Middle frontal gyrus (tissue), 1 donor: Measurements from ENCODE around the gene LYSMD2.
"Not testable (repeated sequence)": the region's sequence is repeated elsewhere in the genome, so short reads cannot be mapped to it uniquely, and the experiment has no call there.

Experiments
- DNase-seq: peaks from one replicate; pipeline ENCODE4 v3.0.0-alpha.2; 2015; ENCODE audit warnings: low spot score; ENCODE audit errors: extremely low spot score

The LYSMD2 gene

GRCh38 chr15:51737522-51738305, at the start of gene LYSMD2:
Gene LYSMD2 (minus strand): TSS chr15:51737655. CDS start chr15:51737622, 33 bp downstream.
- DNase-seq: peak; percentile 29

DNA sequence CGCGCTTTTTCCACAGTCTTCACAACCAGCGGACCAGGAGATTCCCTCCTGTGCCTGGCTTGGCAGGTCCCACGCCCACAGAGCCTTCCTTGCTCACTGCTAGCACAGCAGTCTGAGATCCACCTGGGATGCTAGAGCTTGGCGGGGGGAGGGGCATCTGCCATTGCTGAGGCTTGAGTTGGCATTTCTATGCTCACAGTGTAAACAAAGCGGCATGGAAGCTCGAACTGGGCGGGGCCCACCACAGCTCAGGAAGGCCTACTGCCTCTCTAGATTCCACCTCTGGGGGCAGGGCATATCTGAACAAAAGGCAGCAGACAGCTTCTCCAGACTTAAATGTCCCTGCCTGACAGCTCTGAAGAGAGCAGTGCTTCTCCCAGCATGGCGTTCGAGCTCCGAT, 49.7 kb upstream of the LYSMD2 start:
- DNase-seq: not testable (repeated sequence)

- no peak for DNase-seq
Observed at GRCh38 chr15:51783967-51784366, 46.5 kb upstream of the LYSMD2 start.

- DNase-seq: no peak
Observed at GRCh38 chr15:51782357-51782896, 45.0 kb upstream of the LYSMD2 start.

DNA sequence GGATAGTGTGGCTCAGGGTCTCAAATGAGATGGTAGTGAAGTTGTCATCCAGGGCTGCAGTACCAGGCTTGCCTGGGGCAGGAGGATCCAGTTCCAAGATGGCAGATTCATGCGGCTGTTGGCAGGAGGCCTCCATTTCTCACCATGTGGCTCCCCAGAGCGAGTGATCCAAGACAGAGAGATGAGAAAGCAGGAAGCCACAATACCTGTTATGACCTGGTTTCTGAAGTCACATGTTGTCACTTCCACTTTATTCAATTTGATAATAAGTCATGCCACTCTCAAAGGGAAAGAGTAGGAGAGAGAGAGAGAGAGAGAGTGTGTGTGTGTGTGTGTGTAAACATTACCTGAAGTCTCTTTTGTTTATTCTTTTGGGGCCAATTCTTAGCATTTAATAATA, 44.1 kb upstream of the LYSMD2 start:
- DNase-seq: no peak

GRCh38 chr15:51780636-51781035, 43.2 kb upstream of the LYSMD2 start:
- no peak for DNase-seq

GRCh38 chr15:51776952-51777569, 39.6 kb upstream of the LYSMD2 start:
- peak; percentile 78 for DNase-seq

DNA sequence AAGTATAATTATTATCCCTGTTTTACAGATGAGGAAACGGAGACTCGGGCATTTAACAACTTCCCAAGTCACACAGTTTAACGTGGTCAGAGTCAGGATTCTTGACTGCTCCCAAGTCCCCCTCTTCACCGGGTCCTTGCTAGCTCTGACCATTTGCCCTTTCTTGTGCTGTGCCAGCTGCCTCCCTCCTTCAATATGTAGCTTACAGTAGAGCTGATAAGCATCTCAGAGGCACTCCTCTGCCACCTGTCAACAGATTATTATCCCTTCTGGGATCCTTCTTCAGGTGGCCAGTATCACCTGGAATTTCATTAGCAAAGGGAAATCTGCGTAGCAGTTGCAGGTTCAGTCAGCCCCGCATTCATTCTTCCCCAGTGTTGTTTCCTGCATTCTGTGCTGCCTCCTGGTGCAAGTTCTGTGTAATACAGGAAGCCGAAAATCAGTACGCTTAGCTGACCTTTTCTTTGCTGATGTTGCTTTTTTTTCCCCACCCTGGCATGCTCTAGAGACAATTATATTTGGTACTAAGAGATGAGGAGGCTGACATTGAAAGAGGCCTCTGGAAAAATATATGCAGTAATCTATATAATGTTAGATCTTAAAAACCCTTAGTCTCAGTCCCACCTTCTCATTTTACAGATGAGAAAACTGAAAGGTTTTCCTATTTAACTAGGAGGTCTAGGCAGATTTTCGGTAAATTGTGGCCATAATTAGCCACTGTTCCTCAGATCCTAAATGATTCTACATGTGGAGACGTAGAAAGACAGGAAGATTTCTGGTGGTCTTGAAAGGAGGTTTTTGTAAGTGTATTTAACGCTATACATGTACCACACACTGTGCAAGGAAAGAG, 38.7 kb upstream of the LYSMD2 start:
- no peak for DNase-seq

DNA sequence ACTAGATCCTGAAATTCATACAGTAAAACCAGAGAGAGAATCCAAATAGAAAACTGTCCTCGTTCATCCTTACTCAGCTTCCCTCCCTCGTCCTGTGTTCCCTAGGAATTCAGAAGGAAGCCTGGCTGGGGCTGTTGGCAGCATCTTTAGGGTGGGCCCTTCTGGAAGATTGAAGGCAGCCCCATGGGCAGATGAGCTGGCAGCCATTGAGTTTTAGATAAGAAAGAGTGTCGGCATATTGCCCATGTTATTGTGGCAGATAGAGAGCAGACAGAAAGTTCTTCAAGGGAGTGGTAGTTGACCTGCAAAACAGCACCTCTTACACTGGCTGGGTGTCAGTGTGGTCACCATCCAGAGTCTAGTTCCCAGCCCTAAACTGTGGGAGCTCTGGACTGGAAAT, 37.5 kb upstream of the LYSMD2 start:
- DNase-seq: no peak

DNA sequence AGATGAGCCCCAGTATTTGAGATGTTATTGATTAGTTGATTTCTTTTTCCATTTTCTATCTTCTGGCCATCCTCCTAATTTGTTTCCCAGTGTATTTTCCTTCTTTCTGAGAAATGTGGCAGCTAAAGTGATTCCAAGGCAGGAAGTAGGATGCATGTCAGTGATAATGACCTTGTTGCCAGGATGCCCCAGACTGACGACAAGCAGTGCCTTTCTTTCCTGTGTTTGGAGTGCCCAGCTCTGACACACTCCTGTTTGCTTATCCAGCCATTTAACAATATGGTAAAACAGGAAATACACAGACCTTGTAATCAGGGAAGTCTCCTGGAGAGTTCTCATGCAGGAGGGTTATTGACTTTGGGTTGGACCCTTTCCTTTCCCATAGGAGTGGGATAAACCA, 34.3 kb upstream of the LYSMD2 start:
- DNase-seq: no peak

DNA sequence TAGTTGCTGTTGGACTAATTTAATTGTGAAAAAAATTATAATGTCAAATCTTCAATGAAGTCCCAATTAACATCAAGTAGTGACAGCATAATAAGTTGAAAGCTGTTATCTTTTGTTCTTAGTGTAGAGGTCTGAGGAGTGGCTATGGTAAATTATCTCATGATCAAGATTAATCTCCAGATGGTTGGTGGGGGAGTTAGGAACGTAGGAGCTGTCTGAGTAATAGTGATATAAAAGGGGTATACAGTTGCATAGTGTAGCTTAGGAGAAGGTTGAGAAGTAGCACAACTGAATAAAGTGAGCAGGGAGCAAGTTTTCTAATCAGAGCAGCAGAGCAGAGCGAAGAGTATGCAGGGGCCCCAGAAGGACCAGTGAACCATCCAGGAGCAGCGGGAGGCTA, 33.4 kb upstream of the LYSMD2 start:
- DNase-seq: no peak

DNA sequence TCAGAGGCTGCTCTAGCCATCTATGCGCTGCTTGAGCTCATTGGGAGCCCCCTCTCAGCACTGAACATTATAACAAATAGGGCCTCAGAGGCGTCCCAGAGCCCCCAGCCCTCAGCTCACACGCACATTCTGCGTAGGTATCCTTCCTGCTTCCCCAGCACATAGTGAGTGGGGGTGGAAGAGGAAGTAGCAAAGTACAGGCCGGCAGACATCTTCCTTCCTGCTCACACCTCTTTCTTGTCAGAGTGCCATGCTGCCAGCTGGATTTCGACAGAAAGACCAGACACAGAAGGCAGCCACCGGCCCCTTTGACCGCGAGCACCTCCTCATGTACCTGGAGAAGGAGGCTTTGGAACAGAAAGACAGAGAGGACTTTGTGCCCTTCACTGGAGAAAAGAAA, 30.6 kb upstream of the LYSMD2 start:
- DNase-seq: no peak

DNA sequence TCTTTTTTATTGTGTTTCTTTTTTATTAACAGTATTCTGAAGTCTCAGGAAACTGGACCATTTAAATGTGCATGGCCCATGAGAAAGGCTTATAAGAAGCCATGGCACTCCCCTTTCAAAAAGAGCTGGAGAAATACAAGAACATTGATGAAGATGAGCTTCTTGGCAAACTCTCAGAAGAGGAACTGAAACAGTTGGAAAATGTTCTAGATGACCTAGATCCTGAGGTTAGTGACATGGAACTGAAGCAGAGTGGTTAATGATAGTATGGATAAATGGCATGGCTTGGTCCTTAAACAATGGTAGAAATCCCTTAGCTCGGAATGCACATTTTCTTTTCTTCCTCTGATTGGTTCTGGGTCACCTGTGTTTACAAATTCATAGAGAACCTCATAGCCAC, 28.9 kb upstream of the LYSMD2 start:
- no peak for DNase-seq

DNA sequence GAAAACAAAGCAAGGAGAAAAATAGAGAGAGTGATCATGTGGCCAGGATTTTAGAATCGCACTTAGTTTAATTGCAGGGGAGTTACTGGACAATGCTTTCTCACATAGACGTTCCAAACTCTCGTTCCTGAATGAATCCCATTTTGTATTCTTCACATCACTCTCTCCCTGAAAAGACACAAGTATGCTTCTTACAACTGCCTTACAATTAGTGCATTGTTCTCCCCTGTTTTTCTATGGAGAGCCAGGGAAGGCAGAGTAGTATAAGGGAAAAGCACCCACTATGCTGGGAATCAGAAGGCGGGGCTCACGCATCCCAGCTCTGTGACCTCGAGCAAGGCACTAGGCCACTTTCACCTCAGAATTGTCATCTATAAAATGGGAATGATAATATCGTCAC, 28.3 kb upstream of the LYSMD2 start:
- peak; percentile 72 for DNase-seq

DNA sequence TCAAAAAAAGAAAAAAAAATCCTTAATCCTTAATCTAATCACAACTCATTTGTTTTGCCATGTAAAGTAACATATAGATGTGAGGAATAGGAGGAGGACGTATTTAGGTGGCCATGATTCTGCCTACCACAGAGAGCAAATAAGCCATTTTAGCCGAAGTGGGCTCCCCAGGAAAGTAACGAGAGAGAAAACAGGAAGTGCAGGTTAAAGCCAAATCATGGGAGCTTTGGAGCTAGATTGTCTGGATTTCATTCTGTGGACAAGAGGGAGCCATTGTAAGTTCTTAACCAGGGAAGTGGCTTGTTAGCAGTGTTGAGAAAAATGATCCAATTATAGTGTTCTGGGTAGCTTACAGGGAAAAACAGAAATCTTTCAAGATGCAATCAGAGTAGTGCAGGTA, 23.4 kb upstream of the LYSMD2 start:
- no peak for DNase-seq

DNA sequence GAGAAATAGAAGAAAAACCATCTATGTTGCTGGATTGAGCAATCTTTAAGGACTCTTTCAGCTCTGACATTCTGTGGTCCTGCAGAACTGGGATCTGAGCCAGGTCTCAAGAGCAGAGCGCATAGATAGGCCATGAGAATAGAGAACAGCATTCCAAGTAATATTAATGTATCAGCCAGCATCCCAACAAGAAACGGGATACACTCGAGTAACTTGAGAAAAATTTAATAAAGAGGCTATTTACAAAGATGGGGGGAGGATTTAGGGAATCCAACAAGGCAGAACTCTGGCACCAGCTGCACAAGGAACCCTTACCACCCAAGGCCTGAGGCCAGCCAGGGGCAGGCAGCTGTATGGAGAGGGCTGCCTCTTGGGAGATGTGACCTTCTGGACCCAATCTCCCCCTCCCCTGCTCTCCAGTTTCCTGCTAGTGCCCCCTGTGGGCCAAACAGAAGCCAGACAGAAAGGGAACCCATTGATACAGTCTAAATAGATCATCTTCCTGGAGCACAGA, 22.2 kb upstream of the LYSMD2 start:
- no peak for DNase-seq

GRCh38 chr15:51758645-51759044, 21.2 kb upstream of the LYSMD2 start:
- DNase-seq: peak; percentile 40

- DNase-seq: no peak
Observed at GRCh38 chr15:51757450-51757849, 20.0 kb upstream of the LYSMD2 start.

DNA sequence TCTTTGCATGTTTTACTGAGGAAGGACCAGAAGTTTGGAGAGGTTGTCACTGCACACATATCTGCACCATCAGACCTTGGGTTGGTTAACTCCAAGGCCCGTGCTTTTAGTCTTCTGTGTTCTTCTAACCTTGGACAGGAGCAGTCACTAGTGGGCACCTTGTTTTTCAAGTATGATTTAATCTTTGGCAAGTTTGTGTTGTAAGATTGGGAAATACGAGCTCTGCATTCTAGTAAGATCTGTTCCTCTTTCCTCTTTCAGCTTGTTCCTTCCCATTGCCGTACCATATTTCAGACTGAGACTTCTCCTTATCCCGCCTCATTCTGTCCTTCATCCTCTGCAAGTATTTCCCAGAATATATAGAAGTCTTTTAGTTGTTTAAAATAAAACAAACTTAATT, 19.0 kb upstream of the LYSMD2 start:
- DNase-seq: no peak

DNA sequence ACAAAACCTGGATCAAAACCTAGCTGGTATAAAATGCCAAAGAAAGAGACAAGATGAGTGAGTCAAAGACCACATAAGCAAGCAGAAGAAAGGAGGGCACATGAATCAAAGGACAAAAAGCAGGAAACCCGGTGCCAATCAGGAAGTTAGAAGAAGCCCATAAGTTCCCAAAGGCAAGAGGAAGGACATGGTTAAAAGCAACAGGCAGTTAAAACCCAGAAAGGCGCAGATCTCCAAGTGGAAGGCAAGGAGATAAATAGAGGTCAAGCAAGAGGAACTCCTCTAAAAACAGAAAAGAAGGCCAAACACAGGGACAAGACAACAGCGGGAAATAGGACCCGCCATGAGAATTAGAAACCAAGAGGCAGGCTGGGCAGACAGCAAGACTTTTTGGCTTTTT, 18.3 kb upstream of the LYSMD2 start:
- DNase-seq: no peak

DNA sequence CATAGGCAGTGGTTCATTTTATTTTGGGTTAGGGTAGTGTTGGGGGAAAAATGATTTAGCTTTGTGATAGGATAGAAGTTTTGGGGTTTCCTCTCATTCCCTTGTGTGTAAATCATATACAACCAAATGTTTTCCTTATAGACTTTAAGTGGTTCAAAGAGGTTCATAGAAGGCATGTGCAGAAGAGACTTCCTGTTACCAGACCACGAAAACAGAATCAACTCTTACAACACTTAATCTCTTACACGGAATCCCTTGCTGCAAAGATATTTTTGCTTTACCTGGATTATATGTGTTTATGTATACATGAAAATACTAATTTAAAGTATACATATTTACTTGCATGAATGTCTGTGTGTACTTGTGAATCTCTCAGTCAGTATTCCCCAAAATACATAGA, 16.8 kb upstream of the LYSMD2 start:
- no peak for DNase-seq

DNA sequence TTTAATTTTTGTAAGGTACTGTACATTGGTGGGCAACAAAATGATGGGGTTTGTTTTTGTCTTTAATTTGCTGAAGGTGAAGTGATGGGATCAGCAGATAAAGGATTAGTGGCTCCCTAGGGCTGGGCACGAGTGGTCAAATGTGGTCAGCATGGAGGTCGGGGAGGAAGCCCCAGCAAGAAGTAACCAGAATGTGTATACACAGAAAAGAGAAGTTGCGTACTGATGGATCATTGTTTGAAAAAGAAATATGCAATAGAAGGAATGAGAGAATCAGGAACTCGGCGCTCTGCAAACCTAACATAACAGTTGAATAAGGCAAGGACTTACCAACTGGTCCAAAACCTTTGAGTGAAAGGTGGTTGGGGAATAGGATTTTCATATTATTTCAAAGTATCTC, 15.4 kb upstream of the LYSMD2 start:
- no peak for DNase-seq
